Endothelial cell of umbilical vein (primary cell): ENCODE data around the gene CARS1. TPM values are rescaled to one million over a fixed set of nuclear protein-coding genes. Genes with fewer than 3 reads are reported as not detected.

ENCODE experiments used
- BruUV-seq: library from RNA; stranded (reverse); fragments of 400-500 nt; replicated peaks from 2 replicates; lab custom pipeline; 2021; lab: Mats Ljungman, UMichigan
- CTCF ChIA-PET: fragments of 300-600, 350-600 bp; sonication (Branson Sonifier 250); formaldehyde crosslinking; loops from one replicate; lab custom pipeline; 2021; ENCODE audit warnings: antibody characterized with exemption, inconsistent platforms; lab: Charles Lee
- POLR2A ChIA-PET: fragments of 300-600, 350-600 bp; sonication (Branson Sonifier 250); formaldehyde crosslinking; loops from one replicate; lab custom pipeline; 2021; ENCODE audit warnings: antibody characterized with exemption, inconsistent platforms; lab: Charles Lee
- DNase-seq: peaks from one replicate; pipeline ENCODE4 v3.0.0-alpha.2; 2011; ENCODE audit warnings: low read depth, low spot score
- FAIRE-seq: peaks from 2 replicates; lab custom pipeline; 2011; peaks lifted over from hg19 to GRCh38; lab: Jason Lieb, UNC
- H2AFZ ChIP-seq: 2 replicates; pipeline ENCODE4 v1.6.0; 2012; ENCODE audit warnings: low read depth, low read length, control low read depth, inconsistent platforms
- H3K27ac ChIP-seq: 2 replicates; pipeline ENCODE4 v1.5.1; 2011; ENCODE audit warnings: low read depth, mild to moderate bottlenecking, control low read depth, low read length, moderate library complexity; ENCODE audit not compliant: insufficient read depth
- H3K27me3 ChIP-seq, 2 experiments: 2 replicates each; pipeline versions ENCODE4 v1.6.0 to v1.6.1; 2011; ENCODE audit warnings: low read length in 2 of 2, mixed read lengths in 1 of 2; ENCODE audit not compliant: control insufficient read depth in 2 of 2, insufficient read depth in 2 of 2
- H3K36me3 ChIP-seq, 2 experiments: 2 replicates in 1 of 2; 3 replicates in 1 of 2; pipeline ENCODE4 v1.5.1; 2011; ENCODE audit warnings: low read length in 2 of 2, mild to moderate bottlenecking in 1 of 2, moderate library complexity in 1 of 2; ENCODE audit not compliant: control insufficient read depth in 2 of 2, insufficient read depth in 2 of 2; ENCODE audit errors: extremely low read depth in 1 of 2
- H3K4me1 ChIP-seq: 3 replicates; pipeline ENCODE4 v1.5.1; 2011; ENCODE audit warnings: mild to moderate bottlenecking, low read length; ENCODE audit not compliant: control insufficient read depth, insufficient read depth; ENCODE audit errors: extremely low read depth
- H3K4me2 ChIP-seq: 2 replicates; pipeline ENCODE4 v1.6.1; 2011; ENCODE audit warnings: low read length, control low read depth, mixed read lengths; ENCODE audit not compliant: insufficient read depth
- H3K4me3 ChIP-seq, 3 experiments: fragments of 200-600 bp in 1 of 3; sonication (generic), shearing (Covaris generic) in 1 of 3; replicated peaks in 1 of 3; 2 replicates each; pipeline ENCODE4 v1.5.1; 2011 to 2016; ENCODE audit warnings: control low read depth in 3 of 3, low read length in 3 of 3, mild to moderate bottlenecking in 2 of 3, inconsistent platforms in 1 of 3, low read depth in 1 of 3, moderate library complexity in 1 of 3; ENCODE audit not compliant: insufficient read depth in 1 of 3
- H3K79me2 ChIP-seq: 2 replicates; pipeline ENCODE4 v1.6.0; 2012; ENCODE audit warnings: low read length, inconsistent platforms; ENCODE audit not compliant: control insufficient read depth, insufficient read depth
- H3K9ac ChIP-seq: replicated peaks from 2 replicates; pipeline ENCODE3; 2011; ENCODE audit warnings: low read length, control low read depth; ENCODE audit not compliant: insufficient read depth; ENCODE audit errors: extremely low read depth
- H3K9me1 ChIP-seq: replicated peaks from 3 replicates; pipeline ENCODE4 v1.6.0; 2011; ENCODE audit warnings: mild to moderate bottlenecking, low read length; ENCODE audit not compliant: control insufficient read depth, insufficient read depth; ENCODE audit errors: extremely low read depth
- H3K9me3 ChIP-seq: replicated peaks from 2 replicates; pipeline ENCODE4 v1.5.1; 2012; ENCODE audit warnings: low read length, inconsistent platforms; ENCODE audit not compliant: control insufficient read depth, insufficient read depth
- H4K20me1 ChIP-seq: replicated peaks from 2 replicates; pipeline ENCODE3; 2011; ENCODE audit warnings: mild to moderate bottlenecking, low read length; ENCODE audit not compliant: control insufficient read depth, insufficient read depth; ENCODE audit errors: extremely low read depth
- CTCF ChIP-seq, 2 donors: IDR thresholded peaks; 1 replicate in 1 of 2; 2 replicates in 1 of 2; pipeline ENCODE4 v1.5.1; 2011; ENCODE audit warnings: low read length in 2 of 2, mild to moderate bottlenecking in 2 of 2, moderate library complexity in 2 of 2, control low read depth in 1 of 2, inconsistent platforms in 1 of 2, low read depth in 1 of 2; ENCODE audit not compliant: insufficient read depth in 1 of 2; ENCODE audit errors: extremely low read depth in 1 of 2
- EZH2 ChIP-seq: IDR thresholded peaks from 2 replicates; pipeline ENCODE4 v1.6.1; 2012; ENCODE audit warnings: borderline replicate concordance, low read depth, mild to moderate bottlenecking, moderate library complexity, low read length, inconsistent platforms; ENCODE audit not compliant: severe bottlenecking
- FOS ChIP-seq: IDR thresholded peaks from 2 replicates; pipeline ENCODE4 v1.6.1; 2011; ENCODE audit warnings: mild to moderate bottlenecking, low read length, moderate library complexity, borderline replicate concordance; ENCODE audit not compliant: insufficient read depth
- GATA2 ChIP-seq: IDR thresholded peaks from 2 replicates; pipeline ENCODE4 v1.7.0; 2011; ENCODE audit warnings: low read depth, mild to moderate bottlenecking, moderate library complexity, mixed read lengths, low read length; ENCODE audit not compliant: insufficient read length, insufficient read depth
- JUN ChIP-seq: IDR thresholded peaks from 2 replicates; pipeline ENCODE4 v1.6.1; 2011; ENCODE audit warnings: borderline replicate concordance, low read depth; ENCODE audit not compliant: insufficient read length, insufficient read depth
- MAX ChIP-seq: IDR thresholded peaks from 2 replicates; pipeline ENCODE4 v1.6.1; 2011; ENCODE audit not compliant: insufficient read depth, insufficient read length
- MYC ChIP-seq: IDR thresholded peaks from one replicate; pipeline ENCODE4 v1.6.1; 2011; ENCODE audit warnings: mild to moderate bottlenecking, low read depth, low read length
- POLR2A ChIP-seq: IDR thresholded peaks from 2 replicates; pipeline ENCODE4 v1.6.1; 2012; ENCODE audit warnings: low read depth, mild to moderate bottlenecking, control low read depth, low read length
- POLR2AphosphoS5 ChIP-seq: IDR thresholded peaks from 2 replicates; pipeline ENCODE4 v1.6.1; 2012; ENCODE audit warnings: low read depth, mild to moderate bottlenecking, control low read depth, low read length, moderate library complexity; ENCODE audit not compliant: insufficient read depth
- dilution Hi-C: fragments of 300-500 bp; cut with MboI; formaldehyde crosslinking; loops from one replicate; pipeline ENCODE4 v1.15.0; 2019; ENCODE audit warnings: low sequenced_read_pairs; ENCODE audit not compliant: extremely low pct_ligation_motif_present
- intact Hi-C: fragments of 100-400 bp; cut with micrococcal nuclease; formaldehyde crosslinking; loops from one replicate; pipeline ENCODE4 v1.10.0; 2022
- polyA plus RNA-seq, 4 experiments: library from polyadenylated mRNA; depleted of rRNA in 3 of 4; stranded (reverse) in 3 of 4; unstranded in 1 of 4; fragments of >200 nt; gene quantifications; 2 replicates each; pipeline versions ENCODE4 v1.2.1 to v1.2.3, GENCODE V29; 2011 to 2012; ENCODE audit warnings: missing spikeins in 1 of 4
- total RNA-seq: library from RNA; stranded (reverse); gene quantifications from 2 replicates; pipeline ENCODE4 v1.2.3, GENCODE V29; 2021

Gene CARS1
- total and polyA plus RNA-seq, 2 donors (not counting 3 experiments of a cell fraction or from before 2014, with no cell fraction given), result 43.5 to 66.2 TPM

GRCh38 chr11:2961080-2961479 is 96.1 kb downstream of the CARS1 start:
- Histone ChIP-seq H3K4me2 (no peak overlapping the region), H3K9me3 (no peaks in the 10 kb centered on the region), H3K79me2 (peaks cover 48% of the 10 kb centered on the region), H3K27me3 (no peaks in the 10 kb centered on the region), H3K4me1 (no peaks in the 10 kb centered on the region), H2AFZ (no peak overlapping the region), H3K9ac (no peak overlapping the region), H3K27ac (no peak overlapping the region), H3K9me1 (no peaks in the 10 kb centered on the region), H3K36me3 (peaks cover 45 to 47% of the 10 kb centered on the region in 2 experiments), H4K20me1 (peaks cover 2% of the 10 kb centered on the region), H3K4me3 (no peak overlapping the region)
- TF ChIP-seq POLR2AphosphoS5 (no peak), FOS (no peak), POLR2A (no peak), MAX (no peak), JUN (no peak), CTCF (IDR thresholded peaks at IDR 0.05; ENCODE audit: extremely low read depth in 1 of 2, insufficient read depth in 1 of 2, low read depth in 1 of 2, low read length in 2 of 2) (no peak), EZH2 (no peak), GATA2 (no peak), MYC (no peak)
- POLR2A ChIA-PET, result no interaction called here
- FAIRE-seq (no peak), DNase-seq (no peak)
- CTCF ChIA-PET, result interaction anchor here (0.9 kb wide), 1 partner anchor 16 kb away, joined by 3 read pairs; no protein-coding TSS in a partner anchor
- intact Hi-C loops (no loop called here), dilution Hi-C loops (no loop called here)
- no TSS peak for BruUV-seq
